GM23338 (cell line): ENCODE results near the gene TGIF2.

Source experiments
- CREB1 ChIP-seq: fragments of 250-450 bp; sonication (Bioruptor Pico); IDR thresholded peaks from 2 replicates; pipeline ENCODE4 v1.5.0; 2020; ENCODE audit warnings: low read depth, mild to moderate bottlenecking, moderate library complexity
- EZH2 ChIP-seq: fragments of 200-600 bp; sonication (generic); IDR thresholded peaks from one replicate; pipeline ENCODE4 v1.8.0; 2017; ENCODE audit warnings: antibody characterized with exemption, mild to moderate bottlenecking, low read depth; ENCODE audit not compliant: unreplicated experiment
- EZH2phosphoT487 ChIP-seq: fragments of 200-600 bp; sonication (generic); IDR thresholded peaks from one replicate; pipeline ENCODE4 v1.8.1; 2018; ENCODE audit warnings: antibody characterized with exemption; ENCODE audit not compliant: unreplicated experiment
- JUNB ChIP-seq: IDR thresholded peaks from one replicate; pipeline ENCODE4 v1.6.1; 2016; ENCODE audit warnings: antibody characterized with exemption; ENCODE audit not compliant: unreplicated experiment
- NANOG ChIP-seq: IDR thresholded peaks from 2 replicates; pipeline ENCODE4 v1.6.1; 2016; ENCODE audit warnings: antibody characterized with exemption, borderline replicate concordance
- POLR2AphosphoS5 ChIP-seq: IDR thresholded peaks from 2 replicates; pipeline ENCODE4 v1.6.1; 2016; ENCODE audit warnings: antibody characterized with exemption, low read depth
- STAT1 ChIP-seq: IDR thresholded peaks from one replicate; pipeline ENCODE4 v1.6.1; 2016; ENCODE audit warnings: antibody characterized with exemption; ENCODE audit not compliant: unreplicated experiment
- ZNF114 ChIP-seq: fragments of 250-450 bp; sonication (Bioruptor Pico); IDR thresholded peaks from 2 replicates; pipeline ENCODE4 v1.5.0; 2020; ENCODE audit warnings: mild to moderate bottlenecking, moderate library complexity
- TF ChIP-seq, protein P1 (sequence below), 2 experiments: fragments of 200-600 bp in 1 of 2; sonication (generic) in 1 of 2; conservative IDR thresholded peaks; 2 replicates each; pipeline versions ENCODE4 v1.5.1 to v1.6.1; 2016 to 2017; ENCODE audit warnings: antibody characterized with exemption in 2 of 2, low read depth in 2 of 2, mild to moderate bottlenecking in 2 of 2, moderate library complexity in 1 of 2
- TF ChIP-seq, protein P2 (sequence below): IDR thresholded peaks from one replicate; pipeline ENCODE4 v1.6.1; 2018; ENCODE audit warnings: antibody characterized with exemption; ENCODE audit not compliant: unreplicated experiment

DNA sequence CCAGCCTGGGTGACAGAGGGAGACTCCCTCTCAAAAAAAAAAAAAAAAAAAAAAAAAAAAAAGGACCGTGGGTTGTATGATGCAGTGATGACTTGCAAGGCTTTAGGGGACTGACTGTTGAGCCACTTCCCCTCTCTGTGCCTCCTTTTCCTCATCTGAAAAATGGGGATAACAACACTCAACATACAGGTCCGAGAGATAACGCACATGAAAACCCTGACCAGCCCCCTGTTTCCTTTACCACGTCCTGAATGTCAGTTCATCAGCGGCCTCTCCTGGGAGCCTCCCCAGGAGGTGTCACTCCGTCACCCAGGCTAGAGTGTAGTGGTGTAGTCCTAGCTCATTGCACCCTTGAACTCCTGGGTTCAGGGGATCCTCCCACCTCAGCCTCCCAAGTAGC lies 68.7 kb downstream of the TGIF2 start:
- TF ChIP-seq, protein P1, sequence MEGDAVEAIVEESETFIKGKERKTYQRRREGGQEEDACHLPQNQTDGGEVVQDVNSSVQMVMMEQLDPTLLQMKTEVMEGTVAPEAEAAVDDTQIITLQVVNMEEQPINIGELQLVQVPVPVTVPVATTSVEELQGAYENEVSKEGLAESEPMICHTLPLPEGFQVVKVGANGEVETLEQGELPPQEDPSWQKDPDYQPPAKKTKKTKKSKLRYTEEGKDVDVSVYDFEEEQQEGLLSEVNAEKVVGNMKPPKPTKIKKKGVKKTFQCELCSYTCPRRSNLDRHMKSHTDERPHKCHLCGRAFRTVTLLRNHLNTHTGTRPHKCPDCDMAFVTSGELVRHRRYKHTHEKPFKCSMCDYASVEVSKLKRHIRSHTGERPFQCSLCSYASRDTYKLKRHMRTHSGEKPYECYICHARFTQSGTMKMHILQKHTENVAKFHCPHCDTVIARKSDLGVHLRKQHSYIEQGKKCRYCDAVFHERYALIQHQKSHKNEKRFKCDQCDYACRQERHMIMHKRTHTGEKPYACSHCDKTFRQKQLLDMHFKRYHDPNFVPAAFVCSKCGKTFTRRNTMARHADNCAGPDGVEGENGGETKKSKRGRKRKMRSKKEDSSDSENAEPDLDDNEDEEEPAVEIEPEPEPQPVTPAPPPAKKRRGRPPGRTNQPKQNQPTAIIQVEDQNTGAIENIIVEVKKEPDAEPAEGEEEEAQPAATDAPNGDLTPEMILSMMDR (conservative IDR thresholded peaks at IDR 0.05; ENCODE audit: low read depth in 2 of 2) = no peak
- TF ChIP-seq POLR2AphosphoS5 = no peak
- TF ChIP-seq EZH2phosphoT487 = no peak
- TF ChIP-seq EZH2 = no peak
- no peak for TF ChIP-seq NANOG
- no peak for TF ChIP-seq CREB1 (CRISPR knock-in tag)
- TF ChIP-seq, protein P2, sequence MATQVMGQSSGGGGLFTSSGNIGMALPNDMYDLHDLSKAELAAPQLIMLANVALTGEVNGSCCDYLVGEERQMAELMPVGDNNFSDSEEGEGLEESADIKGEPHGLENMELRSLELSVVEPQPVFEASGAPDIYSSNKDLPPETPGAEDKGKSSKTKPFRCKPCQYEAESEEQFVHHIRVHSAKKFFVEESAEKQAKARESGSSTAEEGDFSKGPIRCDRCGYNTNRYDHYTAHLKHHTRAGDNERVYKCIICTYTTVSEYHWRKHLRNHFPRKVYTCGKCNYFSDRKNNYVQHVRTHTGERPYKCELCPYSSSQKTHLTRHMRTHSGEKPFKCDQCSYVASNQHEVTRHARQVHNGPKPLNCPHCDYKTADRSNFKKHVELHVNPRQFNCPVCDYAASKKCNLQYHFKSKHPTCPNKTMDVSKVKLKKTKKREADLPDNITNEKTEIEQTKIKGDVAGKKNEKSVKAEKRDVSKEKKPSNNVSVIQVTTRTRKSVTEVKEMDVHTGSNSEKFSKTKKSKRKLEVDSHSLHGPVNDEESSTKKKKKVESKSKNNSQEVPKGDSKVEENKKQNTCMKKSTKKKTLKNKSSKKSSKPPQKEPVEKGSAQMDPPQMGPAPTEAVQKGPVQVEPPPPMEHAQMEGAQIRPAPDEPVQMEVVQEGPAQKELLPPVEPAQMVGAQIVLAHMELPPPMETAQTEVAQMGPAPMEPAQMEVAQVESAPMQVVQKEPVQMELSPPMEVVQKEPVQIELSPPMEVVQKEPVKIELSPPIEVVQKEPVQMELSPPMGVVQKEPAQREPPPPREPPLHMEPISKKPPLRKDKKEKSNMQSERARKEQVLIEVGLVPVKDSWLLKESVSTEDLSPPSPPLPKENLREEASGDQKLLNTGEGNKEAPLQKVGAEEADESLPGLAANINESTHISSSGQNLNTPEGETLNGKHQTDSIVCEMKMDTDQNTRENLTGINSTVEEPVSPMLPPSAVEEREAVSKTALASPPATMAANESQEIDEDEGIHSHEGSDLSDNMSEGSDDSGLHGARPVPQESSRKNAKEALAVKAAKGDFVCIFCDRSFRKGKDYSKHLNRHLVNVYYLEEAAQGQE = no peak
- TF ChIP-seq ZNF114 (CRISPR knock-in tag) = no peak
- TF ChIP-seq STAT1 = no peak
- no peak for TF ChIP-seq JUNB
